ENCODE results near the gene NINL. TPM values are rescaled to one million over a fixed set of nuclear protein-coding genes. Genes with fewer than 3 reads are reported as not detected.

NINL gene
- total and polyA plus RNA-seq, 2 of the 8 experiments (the other 6 are each of a cell fraction or from before 2014, with no cell fraction given), result 15.3 to 30.0 TPM

DNA sequence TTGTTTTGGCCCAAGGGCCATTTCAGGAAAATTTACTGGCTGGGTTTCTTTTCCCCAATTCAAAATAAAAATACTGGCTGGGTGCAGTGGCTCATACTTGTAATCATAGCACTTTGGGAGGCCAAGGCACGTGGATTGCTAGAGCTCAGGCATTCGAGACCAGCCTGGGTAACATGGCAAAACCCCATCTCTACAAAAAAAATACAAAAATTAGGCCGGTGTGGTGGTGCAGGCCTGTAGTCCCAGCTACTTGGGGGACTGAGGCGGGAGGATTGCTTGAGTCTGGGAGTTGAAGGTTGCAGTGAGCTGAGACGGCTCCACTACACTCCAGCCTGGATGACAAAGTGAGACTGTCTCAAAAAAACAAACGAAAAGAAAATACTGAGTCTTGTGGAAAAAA, 60.0 kb downstream of the NINL start:
- Histone ChIP-seq H3K18ac (ENCODE audit: extremely low read depth, low read length) (no peak overlapping the region), H3K4me2 (ENCODE audit: insufficient read depth in 1 of 2, low read depth in 2 of 2, low read length in 2 of 2) (no peak overlapping the region), H3K23ac (ENCODE audit: insufficient read length) (no peak overlapping the region), H3K23me2 (ENCODE audit: low read depth, low read length) (no peaks in the 10 kb centered on the region), H2BK20ac (ENCODE audit: low read length) (no peak overlapping the region), H3K4me3 (ENCODE audit: extremely low read depth in 1 of 4, insufficient read depth in 2 of 4, low read depth in 3 of 4, low read length in 4 of 4) (no peak overlapping the region), H3K4me1 (replicated peaks in 1 of 4; ENCODE audit: control insufficient read depth in 3 of 4, insufficient read depth in 4 of 4, low read length in 3 of 4) (no peaks in the 10 kb centered on the region; a peak in 1 of 7 replicates), H3K9me3 (ENCODE audit: insufficient read depth in 2 of 2, low read depth in 1 of 2, low read length in 1 of 2) (no peaks in the 10 kb centered on the region), H3K14ac (ENCODE audit: insufficient read length) (no peak overlapping the region), H4K8ac (ENCODE audit: extremely low read depth, insufficient read depth, low read length) (no peak overlapping the region), H2AFZ (ENCODE audit: low read length) (no peak overlapping the region), H3K56ac (replicated peaks; ENCODE audit: insufficient read length, low read depth, low read length) (no peak overlapping the region), H3K9ac (replicated peaks in 1 of 4; ENCODE audit: extremely low read depth in 1 of 4, low read depth in 3 of 4, low read length in 3 of 4) (no peak overlapping the region), H3K36me3 (ENCODE audit: control insufficient read depth in 2 of 4, insufficient read depth in 4 of 4, low read length in 3 of 4) (peaks cover 0 to 14% (median 5%) of the 10 kb centered on the region in 4 experiments; a peak in 3 of 8 replicates), H2BK5ac (ENCODE audit: low read depth, low read length) (no peak overlapping the region), H4K91ac (replicated peaks; ENCODE audit: insufficient read length, low read length) (no peak overlapping the region), H3K79me2 (ENCODE audit: control insufficient read depth in 1 of 2, insufficient read depth in 2 of 2, low read length in 2 of 2) (peaks cover 0 to 26% of the 10 kb centered on the region in 2 experiments; a peak in 2 of 4 replicates), H3K27me3 (replicated peaks in 1 of 4; ENCODE audit: control insufficient read depth in 3 of 4, extremely low read depth in 1 of 4, insufficient read depth in 3 of 4, low read length in 3 of 4) (no peaks in the 10 kb centered on the region), H3K4ac (replicated peaks; ENCODE audit: insufficient read length, low read depth, low read length) (no peak overlapping the region), H2AK5ac (ENCODE audit: low read depth, low read length) (no peak overlapping the region), H2BK120ac (replicated peaks; ENCODE audit: low read depth, low read length) (no peak overlapping the region), H3K27ac (ENCODE audit: low read depth, low read length) (no peak overlapping the region), H2BK15ac (ENCODE audit: low read length) (no peak overlapping the region), H4K20me1 (replicated peaks in 1 of 2; ENCODE audit: control insufficient read depth in 1 of 2, insufficient read depth in 2 of 2, low read length in 2 of 2) (peaks cover 0 to 5% of the 10 kb centered on the region in 2 experiments), H3K79me1 (ENCODE audit: low read depth, low read length) (no peaks in the 10 kb centered on the region; the same call in 1 of the 2 replicates), H2BK12ac (ENCODE audit: low read depth, low read length) (no peak overlapping the region), H4K5ac (ENCODE audit: insufficient read length, low read depth, low read length) (no peak overlapping the region)
- DNase-seq (ENCODE audit: low read depth in 1 of 2, low spot score in 2 of 2), result no peak
- POLR2A ChIA-PET (ENCODE audit: partially characterized antibody), result interaction anchor here (1.0 kb wide), 1 partner anchor 49 kb away, joined by 3 read pairs; no protein-coding TSS in a partner anchor
- CTCF ChIA-PET (ENCODE audit: partially characterized antibody), result interaction anchor here (1.1 to 1.9 kb wide), 2 partner anchors 13 to 16 kb away, joined by 3 to 5 read pairs; no protein-coding TSS in a partner anchor
- no peak for FAIRE-seq
- 94% methylated on average over 6 of the region's 6 CpGs; no CpG with 5 or more reads in 1 of the 2 experiments for whole genome bisulfite sequencing, 2 experiments (ENCODE audit: extremely low coverage in 1 of 2, insufficient coverage in 1 of 2, insufficient read length in 1 of 2, insufficient replicate concordance in 2 of 2, low coverage in 1 of 2, low lambda C conversion rate in 2 of 2, missing lambda C conversion rate in 1 of 2)
- TF ChIP-seq RBBP5 (IDR thresholded peaks at IDR 0.05; ENCODE audit: borderline replicate concordance, low read depth, low read length) (no peak), EGR1 (IDR thresholded peaks at IDR 0.05; ENCODE audit: borderline replicate concordance, low read depth, low read length) (no peak), EP300 (IDR thresholded peaks at IDR 0.05; ENCODE audit: borderline replicate concordance in 1 of 2, low read depth in 2 of 2, low read length in 2 of 2) (no peak)
